Upper lobe of right lung (tissue), 1 donor: Measurements from ENCODE around the gene SNIP1. TPM values are rescaled to one million over a fixed set of nuclear protein-coding genes. Genes with fewer than 3 reads are reported as not detected.
A peak's percentile ranks its signal among the peaks of the same experiment; 100 is the strongest.
"Not testable (repeated sequence)": the region's sequence is repeated elsewhere in the genome, so short reads cannot be mapped to it uniquely, and the experiment has no call there.

Source experiments
- ATAC-seq: fragments of 200-7000 bp; cut with Tn5 transposase; one replicate; pipeline ENCODE4 v1.9.1; 2020; ENCODE audit warnings: mild to moderate bottlenecking, moderate library complexity
- DNase-seq: peaks from one replicate; pipeline ENCODE4 v3.0.0-alpha.2; 2020
- H3K27ac ChIP-seq: fragments of 200-600 bp; one replicate; pipeline ENCODE4 v1.8.0; 2022
- H3K27me3 ChIP-seq: fragments of 200-600 bp; one replicate; pipeline ENCODE4 v1.8.0; 2022; ENCODE audit warnings: mild to moderate bottlenecking
- H3K36me3 ChIP-seq: fragments of 200-600 bp; one replicate; pipeline ENCODE4 v1.8.0; 2022
- H3K4me1 ChIP-seq: fragments of 200-600 bp; one replicate; pipeline ENCODE4 v1.8.0; 2022
- H3K4me3 ChIP-seq: fragments of 200-600 bp; one replicate; pipeline ENCODE4 v1.8.0; 2022; ENCODE audit warnings: mild to moderate bottlenecking
- H3K9me3 ChIP-seq: fragments of 200-600 bp; one replicate; pipeline ENCODE4 v1.8.0; 2022
- intact Hi-C: fragments of 100-400 bp; cut with DNase I; formaldehyde crosslinking; loops from one replicate; pipeline ENCODE4 v1.11.0; 2022
- total RNA-seq: library from RNA; stranded (reverse); fragmentation: NEBNext Ultra II Directional; extraction: Animal tissue kit (Norgen Biotek cat#: 25700); gene quantifications from one replicate; pipeline ENCODE4 v1.2.1, GENCODE V29; 2021
- TF ChIP-seq, protein P1 (sequence below): fragments of 200-600 bp; IDR thresholded peaks from one replicate; pipeline ENCODE4 v1.8.0; 2022; ENCODE audit warnings: antibody characterized with exemption
- donor health status: DM: no; HTN: yes; CAD: no; lungs with severe emphysema.

The SNIP1 gene
- total RNA-seq, 1 donor from 2014 or later: 18.6 TPM

DNA sequence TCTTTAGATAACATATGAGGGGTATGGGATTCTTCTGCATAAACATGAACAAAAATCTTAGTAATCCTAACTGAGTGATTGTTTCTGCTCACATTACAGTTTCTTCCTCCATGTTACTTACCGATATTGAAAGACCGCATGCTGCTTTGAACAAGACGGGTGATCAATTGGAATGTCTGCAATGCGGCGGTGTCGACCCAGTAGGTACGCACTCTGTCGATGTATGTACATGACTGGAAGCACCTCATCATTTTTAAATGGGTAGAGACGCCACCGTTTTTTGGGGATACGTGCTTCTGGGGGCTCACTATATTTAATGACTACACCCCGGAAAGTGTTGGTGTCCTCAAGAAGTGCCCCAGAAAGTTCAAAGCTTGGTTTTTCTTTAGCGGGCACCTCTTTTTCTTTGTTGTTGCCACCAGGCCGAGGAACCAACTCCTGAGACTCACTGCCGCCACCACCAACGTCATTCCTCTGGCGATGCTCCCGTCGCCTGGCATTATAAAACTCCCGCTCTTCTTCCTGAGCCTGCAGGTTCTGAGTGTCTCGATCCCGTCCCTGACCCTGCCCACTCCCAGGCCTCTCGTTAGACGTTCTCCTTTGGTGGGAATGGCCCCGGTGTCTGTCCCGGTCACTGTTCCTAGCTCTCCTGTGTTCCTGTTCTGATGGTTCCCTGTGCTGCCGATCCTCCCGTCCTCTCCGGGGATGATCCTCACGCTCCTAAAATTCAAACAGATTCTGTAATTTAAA, 13.9 kb downstream of the SNIP1 start:
- Histone ChIP-seq H3K9me3 (no peaks in the 10 kb centered on the region), H3K27me3 (no peaks in the 10 kb centered on the region), H3K4me3 (no peak overlapping the region), H3K27ac (no peak overlapping the region), H3K36me3 (peaks cover 57% of the 10 kb centered on the region), H3K4me1 (no peaks in the 10 kb centered on the region)
- intact Hi-C loops: no loop called here
- ATAC-seq (no peak), DNase-seq (no peak)
- TF ChIP-seq, protein P1, sequence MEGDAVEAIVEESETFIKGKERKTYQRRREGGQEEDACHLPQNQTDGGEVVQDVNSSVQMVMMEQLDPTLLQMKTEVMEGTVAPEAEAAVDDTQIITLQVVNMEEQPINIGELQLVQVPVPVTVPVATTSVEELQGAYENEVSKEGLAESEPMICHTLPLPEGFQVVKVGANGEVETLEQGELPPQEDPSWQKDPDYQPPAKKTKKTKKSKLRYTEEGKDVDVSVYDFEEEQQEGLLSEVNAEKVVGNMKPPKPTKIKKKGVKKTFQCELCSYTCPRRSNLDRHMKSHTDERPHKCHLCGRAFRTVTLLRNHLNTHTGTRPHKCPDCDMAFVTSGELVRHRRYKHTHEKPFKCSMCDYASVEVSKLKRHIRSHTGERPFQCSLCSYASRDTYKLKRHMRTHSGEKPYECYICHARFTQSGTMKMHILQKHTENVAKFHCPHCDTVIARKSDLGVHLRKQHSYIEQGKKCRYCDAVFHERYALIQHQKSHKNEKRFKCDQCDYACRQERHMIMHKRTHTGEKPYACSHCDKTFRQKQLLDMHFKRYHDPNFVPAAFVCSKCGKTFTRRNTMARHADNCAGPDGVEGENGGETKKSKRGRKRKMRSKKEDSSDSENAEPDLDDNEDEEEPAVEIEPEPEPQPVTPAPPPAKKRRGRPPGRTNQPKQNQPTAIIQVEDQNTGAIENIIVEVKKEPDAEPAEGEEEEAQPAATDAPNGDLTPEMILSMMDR: no peak

DNA sequence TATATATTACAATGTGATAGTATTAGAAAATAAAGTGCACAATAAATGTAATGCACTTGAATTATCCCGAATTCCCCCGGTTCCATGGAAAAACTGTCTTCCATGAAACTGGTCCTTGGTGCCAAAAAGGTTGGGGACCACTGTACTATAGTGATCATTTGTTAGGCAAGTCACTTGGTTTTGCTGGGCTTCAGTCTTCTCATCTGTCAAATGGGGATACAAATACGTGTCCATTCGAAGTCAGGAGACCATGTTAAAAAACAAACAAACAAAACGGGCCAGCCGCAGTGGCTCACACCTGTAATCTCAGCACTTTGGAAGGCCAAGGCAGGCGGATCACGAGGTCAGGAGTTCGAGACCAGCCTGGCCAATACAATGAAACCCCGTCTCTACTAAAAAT, 14.9 kb downstream of the SNIP1 start:
- H3K27me3 ChIP-seq, H3K27ac ChIP-seq, intact Hi-C loops, H3K4me1 ChIP-seq, H3K4me3 ChIP-seq, H3K9me3 ChIP-seq, ATAC-seq, DNase-seq: not testable (repeated sequence)
- H3K36me3 ChIP-seq: peaks cover 57% of the 10 kb centered on the region

DNA sequence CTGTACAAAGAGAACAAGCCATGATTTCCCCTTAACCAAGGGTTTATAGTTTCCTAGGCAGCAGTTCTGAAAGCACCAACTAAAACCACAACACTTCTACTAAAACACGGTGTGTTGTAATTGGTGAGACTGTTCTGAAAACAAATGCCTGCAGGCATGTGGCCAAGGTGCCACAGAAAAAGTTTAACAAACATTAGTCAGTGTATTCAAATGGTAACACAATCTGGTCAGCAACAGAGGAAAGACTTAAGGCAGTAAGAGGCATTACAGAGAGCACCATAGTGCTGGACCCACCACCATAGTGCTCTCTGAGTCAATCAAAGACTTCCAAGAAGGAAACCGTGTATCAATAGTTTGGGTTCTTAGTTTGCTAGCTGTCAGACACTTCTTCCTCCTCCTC, 16.7 kb downstream of the SNIP1 start:
- TF ChIP-seq, protein P1: no peak
- peak; percentile 25 for ATAC-seq
- Histone ChIP-seq H3K27ac (no peak overlapping the region), H3K9me3 (no peaks in the 10 kb centered on the region), H3K27me3 (no peaks in the 10 kb centered on the region), H3K4me1 (peaks cover 15% of the 10 kb centered on the region), H3K4me3 (no peak overlapping the region), H3K36me3 (peaks cover 53% of the 10 kb centered on the region)
- DNase-seq: no peak
- intact Hi-C loops: no loop called here

DNA sequence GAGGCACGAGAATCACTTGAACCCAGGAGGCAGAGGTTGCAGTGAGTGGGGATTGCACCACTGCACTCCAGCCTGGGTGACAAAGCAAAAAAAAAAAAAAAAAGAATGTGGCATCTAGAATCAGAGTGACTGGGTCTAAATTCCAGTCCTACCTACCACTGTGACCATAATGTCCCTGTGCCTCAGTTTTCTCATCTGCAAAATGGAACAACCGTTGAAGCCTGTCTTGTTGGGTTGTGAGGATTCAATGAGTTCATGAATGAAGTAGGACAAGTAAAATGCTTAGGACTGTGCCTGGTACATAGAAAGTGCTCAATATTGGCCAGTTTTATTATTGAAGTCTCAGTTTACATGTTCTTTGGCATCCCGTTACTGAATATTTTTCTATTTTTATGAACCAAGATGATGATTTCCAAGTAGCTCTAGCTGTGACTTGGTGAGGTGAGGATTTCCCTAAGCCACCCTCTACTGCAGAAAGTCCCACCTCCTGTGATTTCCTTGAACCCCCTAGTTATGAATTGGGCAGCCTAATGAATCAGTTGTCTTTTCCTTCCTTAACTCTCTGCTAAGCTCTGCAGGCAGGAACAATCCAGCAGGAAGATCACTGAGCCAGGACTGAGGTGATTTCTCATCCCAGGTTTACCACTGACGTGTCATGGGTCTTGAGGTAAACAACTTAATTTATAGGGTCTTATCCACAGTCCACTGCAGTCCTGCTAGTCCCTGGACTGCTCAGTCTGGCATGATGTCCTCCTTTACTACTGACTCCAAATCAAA, 20.6 kb downstream of the SNIP1 start:
- Histone ChIP-seq H3K27ac (peak overlapping the region; percentile 20), H3K36me3 (peaks cover 27% of the 10 kb centered on the region), H3K4me3 (no peak overlapping the region), H3K4me1 (peaks cover 15% of the 10 kb centered on the region), H3K9me3 (no peaks in the 10 kb centered on the region), H3K27me3 (no peaks in the 10 kb centered on the region)
- intact Hi-C loops: no loop called here
- TF ChIP-seq, protein P1: no peak
- no peak for ATAC-seq
- no peak for DNase-seq

DNA sequence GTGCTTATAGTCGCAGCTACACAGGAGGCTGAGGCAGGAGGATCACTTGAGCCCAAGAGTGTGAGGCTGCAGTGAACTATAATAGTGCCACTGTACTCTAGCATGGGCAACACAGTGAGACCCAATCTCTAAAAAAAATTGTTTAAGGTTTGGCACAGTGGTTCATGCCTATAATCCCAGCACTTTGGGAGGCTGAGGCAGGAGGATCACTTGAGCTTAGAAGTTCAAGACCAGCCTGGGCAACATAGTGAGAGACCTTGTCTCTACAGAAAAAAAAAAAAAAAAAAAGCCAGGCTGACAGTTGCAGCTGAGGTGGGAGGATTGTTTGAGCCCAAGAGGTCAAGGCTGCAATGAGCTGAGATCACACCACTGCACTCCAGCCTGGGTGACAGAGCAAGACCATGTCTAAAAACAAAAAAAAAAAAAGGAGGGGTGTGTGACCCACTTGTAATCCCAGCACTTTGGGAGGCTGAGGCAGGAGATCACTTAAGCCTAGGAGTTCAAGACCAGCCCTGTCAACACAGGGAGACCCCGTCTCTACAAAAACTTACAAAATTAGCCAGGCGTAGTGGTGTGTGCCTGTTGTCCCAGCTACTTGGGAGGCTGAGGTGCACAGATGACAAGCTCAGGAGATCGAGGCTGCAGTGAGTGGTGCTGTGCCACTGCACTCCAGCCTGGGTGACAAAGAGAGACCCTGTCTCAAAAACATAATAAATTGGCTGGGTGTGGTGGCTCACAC, 21.5 kb downstream of the SNIP1 start:
- DNase-seq, H3K4me3 ChIP-seq, ATAC-seq, H3K9me3 ChIP-seq, intact Hi-C loops, H3K27ac ChIP-seq, H3K27me3 ChIP-seq: not testable (repeated sequence)
- Histone ChIP-seq H3K4me1 (peaks cover 15% of the 10 kb centered on the region), H3K36me3 (peaks cover 18% of the 10 kb centered on the region)

DNA sequence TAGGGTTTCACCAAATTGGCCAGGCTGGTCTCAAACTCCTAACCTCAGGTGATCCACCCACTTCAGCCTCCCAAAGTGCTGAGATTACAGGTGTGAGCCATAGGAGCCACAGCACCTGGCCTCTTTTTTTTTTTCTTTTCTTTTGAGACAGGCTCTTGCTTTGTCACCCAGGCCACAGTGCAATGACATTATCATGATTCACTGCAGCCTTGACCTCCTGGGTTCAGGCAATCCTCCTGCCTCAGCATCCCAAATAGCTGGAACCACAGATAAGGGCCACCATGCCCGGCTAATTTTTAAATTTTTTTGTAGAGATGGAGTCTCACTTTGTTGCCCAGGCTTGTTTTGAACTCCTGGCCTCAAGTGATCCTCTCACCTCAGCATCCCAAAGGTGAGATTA, 24.2 kb downstream of the SNIP1 start:
- H3K36me3 ChIP-seq, H3K4me3 ChIP-seq, H3K27me3 ChIP-seq, ATAC-seq, DNase-seq, H3K9me3 ChIP-seq, H3K27ac ChIP-seq, intact Hi-C loops: not testable (repeated sequence)
- H3K4me1 ChIP-seq: peaks cover 15% of the 10 kb centered on the region

DNA sequence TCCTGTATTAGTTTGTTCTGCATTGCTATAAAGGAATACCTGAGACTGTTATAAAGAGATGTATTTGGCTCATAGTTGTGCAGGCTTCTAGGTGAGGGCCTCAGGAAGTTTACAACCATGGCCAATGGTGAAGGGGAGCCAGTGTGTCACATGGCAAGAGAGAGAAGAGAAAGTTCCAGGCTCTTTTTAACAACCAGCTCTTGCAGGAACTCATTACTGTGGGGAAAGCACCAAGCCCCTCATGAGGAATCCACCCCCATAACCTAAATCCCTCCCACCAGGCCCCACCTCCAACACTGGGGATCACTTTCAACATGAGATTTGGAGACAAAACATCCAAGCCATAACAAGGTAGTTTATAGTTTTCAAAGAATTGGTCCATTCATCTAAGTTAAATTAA, 34.5 kb downstream of the SNIP1 start:
- ATAC-seq (no peak), DNase-seq (no peak)
- Histone ChIP-seq H3K27ac (no peak overlapping the region), H3K9me3 (no peaks in the 10 kb centered on the region), H3K4me1 (peaks cover 6% of the 10 kb centered on the region), H3K27me3 (no peaks in the 10 kb centered on the region), H3K4me3 (no peak overlapping the region), H3K36me3 (no peaks in the 10 kb centered on the region)
- TF ChIP-seq, protein P1: no peak
- intact Hi-C loops: no loop called here

DNA sequence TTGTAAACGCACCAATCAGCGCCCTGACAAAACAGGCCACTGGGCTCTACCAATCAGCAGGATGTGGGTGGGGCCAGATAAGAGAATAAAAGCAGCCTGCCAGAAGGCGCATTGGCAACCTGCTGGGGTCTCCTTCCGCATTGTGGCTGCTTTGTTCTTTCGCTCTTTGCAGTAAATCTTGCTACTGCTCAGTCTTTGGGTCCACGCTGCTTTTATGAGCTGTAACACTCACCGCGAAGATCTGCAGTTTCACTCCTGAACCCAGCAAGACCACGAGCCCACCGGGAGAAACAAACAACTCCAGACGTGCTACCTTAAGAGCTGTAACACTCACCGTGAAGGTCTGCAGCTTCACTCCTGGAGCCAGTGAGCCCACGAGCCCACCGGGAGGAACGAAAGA, 35.2 kb downstream of the SNIP1 start:
- ATAC-seq, H3K9me3 ChIP-seq, intact Hi-C loops, H3K27ac ChIP-seq, DNase-seq, H3K4me3 ChIP-seq, H3K36me3 ChIP-seq, H3K4me1 ChIP-seq, H3K27me3 ChIP-seq: not testable (repeated sequence)

DNA sequence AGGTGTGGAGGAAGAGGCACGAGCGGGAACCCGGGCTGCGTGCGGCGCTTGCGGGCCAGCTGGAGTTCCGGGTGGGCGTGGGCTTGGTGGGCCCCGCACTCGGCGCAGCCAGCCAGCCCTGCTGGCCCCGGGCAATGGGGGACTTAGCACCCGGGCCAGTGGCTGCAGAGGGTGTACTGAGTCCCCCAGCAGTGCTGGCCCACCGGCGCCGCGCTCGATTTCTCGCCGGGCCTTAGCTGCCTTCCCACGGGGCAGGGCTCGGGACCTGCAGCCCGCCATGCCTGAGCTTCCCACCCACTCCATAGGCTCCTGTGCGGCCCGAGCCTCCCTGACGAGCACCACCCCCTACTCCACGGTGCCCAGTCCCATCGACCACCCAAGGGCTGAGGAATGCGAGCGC, 35.9 kb downstream of the SNIP1 start:
- H3K27ac ChIP-seq, intact Hi-C loops, ATAC-seq, H3K27me3 ChIP-seq, DNase-seq, H3K36me3 ChIP-seq, H3K9me3 ChIP-seq, H3K4me3 ChIP-seq: not testable (repeated sequence)
- peaks cover 12% of the 10 kb centered on the region for H3K4me1 ChIP-seq
